C4-2B (cell line): ENCODE measurements around the gene SNX33.

ENCODE experiments used
- CTCF ChIP-seq: fragments of 450-650 bp; conservative IDR thresholded peaks from 2 replicates; pipeline ENCODE4 v1.5.1; 2017; ENCODE audit warnings: mild to moderate bottlenecking
- ZFX ChIP-seq: fragments of 450-650 bp; IDR thresholded peaks from 2 replicates; pipeline ENCODE4 v1.6.1; 2017

- TF ChIP-seq CTCF: no peak
- no peak for TF ChIP-seq ZFX
These were observed 48.6 kb downstream of the SNX33 start for GRCh38 chr15:75696311-75696720.
